DMS53 treated with DMSO at 0.1 percent for 48 hours (cell line): ENCODE data around the gene PXDN.
"Not testable (repeated sequence)": the region's sequence is repeated elsewhere in the genome, so short reads cannot be mapped to it uniquely, and the experiment has no call there.

Source experiments
- DNase-seq: peaks from one replicate; lab custom pipeline; 2025; ENCODE audit not compliant: unreplicated experiment; lab: John Stamatoyannopoulos, UW

Gene PXDN

GRCh38 chr2:1775511-1776035, 31.3 kb upstream of the PXDN start:
- DNase-seq, result no peak

- no peak for DNase-seq
Measured at GRCh38 chr2:1774929-1775328, 30.6 kb upstream of the PXDN start.

DNA sequence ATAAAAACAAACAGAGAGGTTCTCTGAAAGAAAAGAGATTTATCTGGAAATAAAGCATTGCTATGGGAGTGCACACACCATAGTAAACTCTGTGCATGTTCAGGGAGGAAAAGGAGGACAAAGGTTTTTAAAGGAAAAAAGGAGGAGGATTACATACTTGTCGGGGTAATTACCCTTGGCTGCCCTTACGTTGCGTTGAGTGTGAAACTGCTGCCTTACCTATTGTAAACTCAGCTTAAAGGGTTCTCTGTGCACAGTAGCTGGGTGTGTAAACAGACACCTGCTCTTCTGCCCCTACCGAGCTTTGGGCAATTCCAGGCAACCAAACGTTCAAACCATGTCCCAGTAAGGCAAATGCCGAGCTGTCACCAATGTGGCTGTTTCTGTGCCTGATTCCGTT, 29.6 kb upstream of the PXDN start:
- no peak for DNase-seq

DNA sequence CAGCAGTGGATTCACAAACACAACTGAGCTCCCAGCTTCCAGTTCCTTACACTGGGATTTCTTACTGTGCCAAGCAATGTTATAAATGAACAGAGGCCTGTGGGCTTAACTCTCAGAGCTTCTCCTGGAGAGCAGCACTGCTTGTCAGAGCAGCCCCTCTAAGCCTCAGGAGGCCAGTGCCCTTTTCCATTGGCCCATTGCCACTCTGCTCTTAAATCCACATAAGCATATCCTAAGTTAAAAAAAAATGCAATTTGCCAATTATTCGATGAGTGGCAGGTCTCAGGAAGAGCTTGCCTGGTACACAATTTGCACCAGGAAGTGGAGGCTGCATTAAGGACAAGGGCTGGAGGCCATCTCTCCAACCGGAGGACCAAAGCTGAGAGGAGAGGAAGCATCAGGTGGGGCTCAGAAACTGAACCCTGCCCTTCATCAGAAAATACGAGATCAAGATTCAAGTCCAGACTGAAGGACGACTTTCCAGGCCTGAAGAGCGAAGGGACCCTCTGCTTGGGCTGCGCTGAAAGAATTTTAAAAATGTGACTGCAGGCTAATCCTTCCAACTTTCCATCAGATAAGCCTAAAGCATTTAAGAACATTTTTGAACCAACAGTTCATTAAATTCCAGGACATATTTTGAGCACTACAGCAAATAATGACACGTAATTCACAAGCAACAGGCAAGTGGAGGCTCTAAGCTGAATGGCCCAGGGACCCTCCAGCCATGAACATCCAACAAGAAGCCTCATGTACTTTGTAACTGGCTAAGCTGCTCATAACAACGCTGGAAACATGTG, 28.4 kb upstream of the PXDN start:
- DNase-seq, result no peak

- DNase-seq, result no peak
Measured at GRCh38 chr2:1771626-1772280, 27.4 kb upstream of the PXDN start.

GRCh38 chr2:1770566-1771380, 26.5 kb upstream of the PXDN start:
- DNase-seq, result no peak

GRCh38 chr2:1769703-1770422, 25.5 kb upstream of the PXDN start:
- DNase-seq, result peak; percentile 9

DNA sequence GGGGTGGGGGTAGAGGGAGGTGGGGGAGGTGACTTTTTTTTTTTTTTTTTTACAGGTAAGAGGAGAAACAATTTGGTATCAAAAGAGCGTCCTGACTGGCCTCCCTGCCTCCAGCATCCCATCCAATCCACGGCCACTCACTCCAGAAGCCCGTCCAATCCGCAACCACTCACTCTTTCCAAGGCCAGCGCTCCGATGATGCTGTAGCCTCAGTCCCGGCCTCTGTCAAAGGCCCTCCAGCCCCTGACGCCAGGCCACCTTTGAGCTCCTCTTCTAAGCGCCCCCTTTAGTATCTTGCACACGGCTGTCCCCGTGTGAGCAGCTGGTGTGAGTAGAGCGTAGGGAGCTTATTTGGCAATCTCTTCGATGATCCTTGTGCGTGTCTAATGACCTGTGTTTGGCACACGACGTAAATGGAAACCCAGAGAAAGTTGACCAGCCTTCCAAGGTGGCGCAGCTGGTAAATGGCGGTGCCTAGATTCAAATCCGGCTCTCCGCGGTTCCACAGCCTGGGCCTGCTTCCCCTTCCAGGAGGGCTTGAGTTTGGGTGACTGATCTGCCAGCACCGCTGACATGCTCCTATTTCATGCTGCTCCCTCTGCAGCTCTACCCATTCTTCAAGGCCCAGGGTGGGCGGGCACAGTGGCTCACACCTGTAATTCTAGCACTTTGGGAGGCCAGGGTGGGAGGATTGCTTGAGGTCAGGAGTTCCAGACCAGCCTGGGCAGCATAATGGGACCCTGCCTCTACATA, 23.8 kb upstream of the PXDN start:
- DNase-seq, result no peak

- no peak for DNase-seq
Measured at GRCh38 chr2:1766851-1767811, 22.8 kb upstream of the PXDN start.

DNA sequence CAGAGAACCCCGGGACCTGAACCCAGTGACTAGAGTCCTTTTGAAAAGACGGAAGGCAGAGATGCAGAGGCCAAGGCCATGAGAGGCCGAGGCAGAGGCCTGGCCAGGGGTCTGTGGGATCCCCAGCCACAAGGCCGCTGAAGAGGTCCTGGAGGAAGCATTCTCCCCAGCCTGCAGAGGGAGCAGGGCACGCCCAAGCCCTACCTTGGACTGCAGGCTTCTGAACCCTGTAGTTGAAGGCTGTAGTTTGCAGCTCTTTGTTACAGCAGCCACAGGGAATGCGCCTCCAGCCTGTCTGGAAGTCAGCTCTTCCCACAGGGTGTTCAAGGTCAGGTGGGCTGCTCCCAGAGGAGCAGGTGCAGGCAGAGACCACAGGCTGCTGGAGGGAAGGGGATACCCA, 22.1 kb upstream of the PXDN start:
- DNase-seq, result no peak

GRCh38 chr2:1765201-1765600, 20.9 kb upstream of the PXDN start:
- not testable (repeated sequence) for DNase-seq

GRCh38 chr2:1759611-1759930, 15.3 kb upstream of the PXDN start:
- no peak for DNase-seq

DNA sequence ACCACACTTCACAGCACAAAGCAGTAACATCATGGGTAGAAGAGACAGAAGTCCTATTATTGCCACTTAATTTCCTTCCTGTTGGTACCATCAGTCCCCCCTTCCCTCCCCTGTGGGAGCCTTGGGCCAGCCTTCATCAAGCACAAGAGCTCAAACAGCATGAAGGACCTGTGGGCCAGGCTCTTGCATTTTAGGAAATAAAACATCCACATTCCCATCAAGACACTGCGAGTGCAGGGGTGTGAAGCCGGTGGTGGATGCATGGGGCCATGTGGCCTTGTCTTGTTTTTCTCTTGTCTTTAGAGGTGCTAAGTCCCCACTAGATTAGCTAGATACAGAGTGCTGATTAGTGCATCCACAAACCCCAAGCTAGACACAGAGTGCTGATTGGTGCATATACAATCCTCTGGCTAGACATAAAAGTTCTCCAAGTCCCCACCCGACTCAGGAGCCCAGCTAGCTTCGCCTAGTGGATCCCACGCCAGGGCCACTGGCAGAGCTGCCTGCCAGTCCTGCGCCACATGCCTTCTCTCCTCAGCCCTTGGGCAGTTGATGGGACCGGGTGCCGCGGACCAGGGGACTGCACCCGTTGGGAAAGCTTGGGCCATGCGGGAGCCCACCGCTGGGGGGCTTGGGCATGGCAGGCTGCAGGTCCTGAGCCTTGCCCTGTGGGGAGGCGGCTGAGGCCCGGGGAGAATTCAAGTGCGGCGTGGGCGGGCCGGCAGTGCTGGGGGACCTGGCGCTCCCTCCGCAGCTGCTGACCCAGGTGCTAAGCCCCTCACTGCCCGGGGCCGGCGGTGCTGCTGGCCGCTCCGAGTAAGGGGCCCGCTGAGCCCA, 14.7 kb upstream of the PXDN start:
- no peak for DNase-seq

GRCh38 chr2:1758171-1758570, 13.9 kb upstream of the PXDN start:
- no peak for DNase-seq

GRCh38 chr2:1757567-1757966, 13.3 kb upstream of the PXDN start:
- no peak for DNase-seq

- DNase-seq, result not testable (repeated sequence)
Measured at GRCh38 chr2:1757146-1757545, 12.8 kb upstream of the PXDN start.

GRCh38 chr2:1756456-1756855, 12.1 kb upstream of the PXDN start:
- DNase-seq, result no peak

DNA sequence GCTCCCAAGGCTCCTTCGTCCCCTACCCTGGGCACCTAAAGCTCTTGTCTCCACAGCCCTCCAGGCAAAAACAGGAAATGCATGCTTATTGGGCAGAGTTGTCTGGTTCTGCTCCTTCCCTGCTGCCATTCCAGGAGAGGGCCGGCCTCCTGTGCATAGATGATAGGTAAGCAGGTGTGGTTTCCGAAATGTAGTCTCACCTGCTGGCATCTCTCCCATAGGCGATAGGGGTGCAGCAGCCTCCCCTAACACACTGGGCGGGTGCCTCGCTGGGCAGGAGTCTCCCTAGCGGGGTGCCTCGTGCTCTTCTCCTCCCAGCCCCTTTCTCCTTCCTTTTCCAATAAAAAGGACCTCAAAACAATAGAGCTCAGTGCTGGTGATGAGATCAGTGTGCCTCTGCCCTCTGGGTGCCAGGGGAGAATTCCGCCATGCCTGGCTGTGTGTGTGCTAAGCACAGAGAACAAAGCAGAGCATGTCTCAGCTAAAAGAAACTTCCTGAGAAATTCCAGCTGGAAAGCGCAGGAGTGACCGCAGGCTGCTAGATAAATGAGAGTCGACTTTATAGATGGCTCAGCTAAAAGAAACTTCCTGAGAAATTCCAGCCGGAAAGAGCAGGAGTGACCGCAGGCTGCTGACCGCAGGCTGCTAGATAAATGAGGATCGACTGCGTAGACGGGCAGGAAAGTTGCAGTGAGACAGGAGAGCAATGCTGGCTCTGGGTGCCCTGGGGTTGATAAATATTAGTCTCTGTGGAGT, 11.3 kb upstream of the PXDN start:
- DNase-seq, result no peak
